ENCODE data around the gene STXBP6.

DNA sequence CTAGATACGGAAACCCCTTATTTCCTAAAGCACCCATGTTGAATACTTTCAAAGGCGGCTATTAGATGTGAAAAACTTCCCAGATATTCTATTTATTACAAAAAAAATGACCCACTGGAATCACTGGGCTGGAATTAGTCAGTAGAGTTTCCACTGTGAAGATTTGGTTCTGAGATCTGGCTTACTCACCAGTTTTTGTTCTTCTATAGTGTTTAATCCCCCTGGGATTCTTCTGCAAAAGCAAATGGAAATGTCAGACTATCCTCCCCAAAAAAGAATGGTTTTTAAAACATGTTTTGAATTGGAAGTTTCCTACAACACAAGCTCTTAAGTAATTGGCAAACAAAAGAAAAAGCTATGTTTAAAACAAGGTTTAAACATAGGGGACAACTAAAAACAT lies 166.4 kb downstream of the STXBP6 start:
- no peak for TF ChIP-seq MAX (IDR thresholded peaks at IDR 0.05; ENCODE audit: insufficient read depth, insufficient read length)
- TF ChIP-seq, protein P1, sequence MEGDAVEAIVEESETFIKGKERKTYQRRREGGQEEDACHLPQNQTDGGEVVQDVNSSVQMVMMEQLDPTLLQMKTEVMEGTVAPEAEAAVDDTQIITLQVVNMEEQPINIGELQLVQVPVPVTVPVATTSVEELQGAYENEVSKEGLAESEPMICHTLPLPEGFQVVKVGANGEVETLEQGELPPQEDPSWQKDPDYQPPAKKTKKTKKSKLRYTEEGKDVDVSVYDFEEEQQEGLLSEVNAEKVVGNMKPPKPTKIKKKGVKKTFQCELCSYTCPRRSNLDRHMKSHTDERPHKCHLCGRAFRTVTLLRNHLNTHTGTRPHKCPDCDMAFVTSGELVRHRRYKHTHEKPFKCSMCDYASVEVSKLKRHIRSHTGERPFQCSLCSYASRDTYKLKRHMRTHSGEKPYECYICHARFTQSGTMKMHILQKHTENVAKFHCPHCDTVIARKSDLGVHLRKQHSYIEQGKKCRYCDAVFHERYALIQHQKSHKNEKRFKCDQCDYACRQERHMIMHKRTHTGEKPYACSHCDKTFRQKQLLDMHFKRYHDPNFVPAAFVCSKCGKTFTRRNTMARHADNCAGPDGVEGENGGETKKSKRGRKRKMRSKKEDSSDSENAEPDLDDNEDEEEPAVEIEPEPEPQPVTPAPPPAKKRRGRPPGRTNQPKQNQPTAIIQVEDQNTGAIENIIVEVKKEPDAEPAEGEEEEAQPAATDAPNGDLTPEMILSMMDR (IDR thresholded peaks at IDR 0.05; ENCODE audit: extremely low read depth in 1 of 2, insufficient read depth in 1 of 2, low read depth in 1 of 2, low read length in 2 of 2), result no peak

Measured in endothelial cell of umbilical vein (primary cell).